HG03558 (cell line): ENCODE measurements around the gene SH3D21.

ENCODE experiments used
- ATAC-seq: cut with Tn5 transposase; IDR thresholded peaks from one replicate; pipeline ENCODE4 v1.9.1; 2021; ENCODE audit warnings: moderate number of reproducible peaks; ENCODE audit not compliant: unreplicated experiment; ENCODE audit errors: extremely low read depth

The SH3D21 gene

GRCh38 chr1:36352910-36353878 is 47.0 kb downstream of the SH3D21 start:
- ATAC-seq = no peak

GRCh38 chr1:36354486-36354885 is 48.3 kb downstream of the SH3D21 start:
- no peak for ATAC-seq

GRCh38 chr1:36355811-36356210 is 49.6 kb downstream of the SH3D21 start:
- ATAC-seq = no peak

- no peak for ATAC-seq
These were observed 52.4 kb downstream of the SH3D21 start for GRCh38 chr1:36358514-36359084.

- no peak for ATAC-seq
These were observed 53.2 kb downstream of the SH3D21 start for GRCh38 chr1:36359383-36359782.

GRCh38 chr1:36359911-36360550 is 53.9 kb downstream of the SH3D21 start:
- ATAC-seq = no peak

GRCh38 chr1:36365381-36365780 is 59.2 kb downstream of the SH3D21 start:
- no peak for ATAC-seq

- ATAC-seq = no peak
These were observed 60.0 kb downstream of the SH3D21 start for GRCh38 chr1:36366091-36366661.

GRCh38 chr1:36367066-36367465 is 60.9 kb downstream of the SH3D21 start:
- no peak for ATAC-seq

- no peak for ATAC-seq
These were observed 61.6 kb downstream of the SH3D21 start for GRCh38 chr1:36367798-36368197.

- no peak for ATAC-seq
These were observed 63.1 kb downstream of the SH3D21 start for GRCh38 chr1:36369061-36369861.
